ENCODE results near the gene ATP10D.
"Not testable (repeated sequence)": the region's sequence is repeated elsewhere in the genome, so short reads cannot be mapped to it uniquely, and the experiment has no call there.

The ATP10D gene

DNA sequence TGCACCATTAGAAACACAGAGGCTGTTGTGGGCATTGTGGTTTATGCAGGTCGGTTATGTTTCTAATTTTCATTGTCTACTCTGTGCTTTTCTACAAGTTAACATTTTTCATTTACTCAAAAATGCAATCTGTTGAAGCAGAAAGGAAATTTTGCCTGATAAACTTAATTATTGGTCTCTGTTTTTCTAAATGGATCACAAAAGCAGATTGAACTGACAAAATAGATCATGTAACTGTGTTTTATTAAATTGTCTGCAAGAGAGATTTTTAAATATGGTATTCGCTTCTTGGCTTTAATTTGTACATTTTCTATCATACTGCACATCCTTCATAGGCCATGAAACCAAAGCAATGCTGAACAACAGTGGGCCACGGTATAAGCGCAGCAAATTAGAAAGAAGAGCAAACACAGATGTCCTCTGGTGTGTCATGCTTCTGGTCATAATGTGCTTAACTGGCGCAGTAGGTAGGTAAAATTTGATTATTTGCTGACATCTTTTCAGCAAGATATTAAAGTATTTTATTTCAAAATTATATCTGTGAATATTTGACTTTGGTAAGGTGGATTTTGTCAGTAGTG lies 50.6 kb downstream of the ATP10D start:
- DNase-seq (ENCODE audit: low read depth) = no peak

- DNase-seq (ENCODE audit: low read depth) = no peak
Observed at GRCh38 chr4:47536966-47537365, 51.9 kb downstream of the ATP10D start.

DNA sequence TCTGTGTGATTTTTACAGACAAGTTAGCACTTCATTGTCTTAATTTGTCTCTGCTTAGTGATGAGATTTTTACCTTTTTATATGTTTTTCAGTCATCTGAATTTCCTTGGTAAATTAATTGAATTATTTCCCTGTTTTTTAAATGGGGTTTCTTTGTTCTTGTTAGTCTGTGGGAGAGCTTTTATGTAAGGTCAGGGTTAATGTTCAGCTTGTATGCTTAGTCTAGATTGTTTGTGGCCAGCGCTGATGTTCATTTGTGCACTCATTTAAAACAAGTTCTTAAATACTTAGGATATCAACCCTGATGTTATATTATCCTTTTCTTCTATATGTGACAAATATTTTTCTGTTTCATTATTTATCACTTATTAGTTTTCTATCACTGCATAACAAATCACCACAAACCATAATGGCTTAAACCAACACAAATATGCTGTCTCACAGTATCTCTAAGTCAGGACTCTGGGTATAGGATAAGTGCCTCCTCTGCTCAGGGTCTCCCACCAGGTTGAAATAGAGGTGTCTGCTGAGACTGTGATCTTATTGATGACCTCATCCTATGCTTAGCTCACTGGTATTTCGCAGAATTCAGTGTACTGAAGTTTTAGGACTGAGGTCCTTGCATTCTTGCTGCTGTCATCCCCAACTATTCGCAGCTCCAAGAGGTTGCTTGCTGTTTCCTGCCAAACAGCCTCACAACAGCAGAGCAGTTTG lies 53.2 kb downstream of the ATP10D start:
- DNase-seq (ENCODE audit: low read depth) = no peak

DNA sequence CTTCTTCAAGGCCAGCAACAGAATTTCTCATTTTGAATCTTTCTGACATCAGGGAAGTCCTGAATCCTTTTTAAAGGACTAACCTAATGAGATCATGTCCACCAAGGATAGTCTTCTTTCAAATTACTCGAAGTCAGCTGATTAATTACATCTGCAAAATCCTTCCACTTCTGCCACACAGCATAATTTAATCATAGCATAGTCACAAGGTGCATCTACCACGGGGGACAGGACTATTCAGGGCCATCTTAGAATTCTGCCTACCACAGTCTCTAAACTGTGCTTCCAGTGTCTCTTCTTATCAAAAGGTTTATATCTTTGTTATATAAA lies 53.7 kb downstream of the ATP10D start:
- DNase-seq (ENCODE audit: low read depth) = no peak

DNA sequence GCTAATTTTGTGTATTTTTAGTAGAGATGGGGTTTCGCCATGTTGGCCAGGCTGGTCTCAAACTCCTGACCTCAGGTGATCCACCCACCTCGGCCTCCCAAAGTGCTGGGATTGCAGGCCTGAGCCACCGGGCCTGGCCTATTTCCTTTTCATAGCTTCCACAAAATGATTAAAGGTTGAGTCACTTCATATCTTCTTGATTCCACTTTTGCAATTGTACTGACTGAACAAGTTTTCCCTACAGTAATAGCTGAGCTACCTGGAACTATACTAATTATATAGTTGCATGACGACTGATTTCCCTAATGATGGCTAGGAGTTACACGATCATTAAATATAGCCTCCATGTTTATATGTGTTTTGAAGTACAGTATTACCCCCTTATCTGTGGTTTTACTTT lies 57.6 kb downstream of the ATP10D start:
- not testable (repeated sequence) for DNase-seq (ENCODE audit: low read depth)

DNA sequence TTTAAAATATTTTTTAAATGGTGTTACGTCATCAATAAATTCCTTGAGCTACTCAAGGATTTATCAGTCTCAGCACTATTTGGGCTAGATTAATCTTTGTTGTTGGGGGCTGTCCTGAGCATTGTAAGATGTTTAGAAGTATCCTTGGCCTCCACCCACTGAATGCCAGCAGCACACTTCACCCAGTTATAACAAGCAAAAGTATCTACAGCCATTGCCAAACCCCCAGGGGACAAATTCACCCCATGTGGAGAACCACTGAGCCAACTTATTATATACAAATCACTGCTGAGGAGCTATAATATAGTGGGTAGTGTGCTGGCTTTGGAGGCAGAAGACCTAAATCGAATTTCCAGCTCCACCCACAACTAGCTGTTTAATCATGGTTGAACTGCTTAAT lies 58.3 kb downstream of the ATP10D start:
- no peak for DNase-seq (ENCODE audit: low read depth)

DNA sequence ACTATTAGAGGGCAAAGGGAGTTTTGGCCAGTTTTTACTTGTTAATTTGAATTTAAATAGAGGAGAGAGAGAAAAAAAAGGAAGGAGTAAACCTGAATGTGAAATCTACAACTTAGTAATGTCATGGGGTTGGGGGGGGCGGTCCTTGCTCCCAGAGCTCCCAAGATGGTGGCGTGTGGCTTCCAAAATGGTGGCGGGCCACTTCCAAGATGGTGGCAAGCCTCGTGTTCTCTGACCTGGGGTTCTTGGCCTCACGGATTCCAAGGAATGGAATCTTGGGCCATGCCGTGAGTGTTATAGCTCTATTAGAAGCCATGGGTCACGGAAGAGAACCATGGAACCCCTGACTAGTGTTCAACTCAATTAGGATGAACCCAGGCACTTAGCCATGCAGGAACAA lies 65.3 kb downstream of the ATP10D start:
- DNase-seq (ENCODE audit: low read depth) = not testable (repeated sequence)

- DNase-seq (ENCODE audit: low read depth) = no peak
Observed at GRCh38 chr4:47550899-47551548, 65.9 kb downstream of the ATP10D start.

- DNase-seq (ENCODE audit: low read depth) = no peak
Observed at GRCh38 chr4:47551682-47552081, 66.6 kb downstream of the ATP10D start.

GRCh38 chr4:47553329-47554125 lies 68.5 kb downstream of the ATP10D start:
- no peak for DNase-seq (ENCODE audit: low read depth)

DNA sequence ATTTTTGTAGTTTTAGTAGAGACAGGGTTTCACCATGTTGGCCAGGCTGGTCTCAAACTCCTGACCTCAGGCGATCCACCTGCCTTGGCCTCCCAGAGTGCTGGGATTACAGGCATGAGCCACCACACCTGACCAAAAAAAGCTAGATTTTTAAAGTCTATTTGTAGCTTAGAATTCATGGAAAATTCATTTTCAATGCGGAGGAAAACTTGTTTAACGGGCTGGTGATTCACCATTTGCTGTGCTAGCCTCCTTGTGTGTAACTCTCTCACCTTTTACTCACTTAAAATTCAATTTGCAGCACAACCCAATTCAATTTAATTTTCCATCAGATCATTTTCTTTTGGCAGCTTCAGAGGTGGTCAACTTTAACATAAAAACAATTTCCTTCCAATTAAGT lies 70.8 kb downstream of the ATP10D start:
- not testable (repeated sequence) for DNase-seq (ENCODE audit: low read depth)

DNA sequence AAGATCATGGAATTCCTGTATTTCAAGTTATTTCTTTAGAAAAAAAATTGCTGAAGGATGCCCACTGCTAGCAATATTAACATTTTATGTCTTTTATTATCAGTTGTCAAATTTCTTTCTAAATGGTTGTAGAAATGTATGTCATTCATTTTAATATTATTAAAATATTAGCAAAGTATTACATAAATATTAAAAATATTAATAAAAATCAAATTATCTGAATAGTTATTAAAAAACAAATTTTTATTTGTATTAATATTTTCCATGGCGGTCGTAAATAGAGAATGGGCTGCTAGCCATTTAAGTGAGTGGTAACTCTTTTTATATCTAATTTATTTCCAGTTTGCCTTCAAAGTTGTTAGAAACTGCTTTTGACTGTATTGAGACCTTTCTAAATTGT lies 72.2 kb downstream of the ATP10D start:
- no peak for DNase-seq (ENCODE audit: low read depth)

DNA sequence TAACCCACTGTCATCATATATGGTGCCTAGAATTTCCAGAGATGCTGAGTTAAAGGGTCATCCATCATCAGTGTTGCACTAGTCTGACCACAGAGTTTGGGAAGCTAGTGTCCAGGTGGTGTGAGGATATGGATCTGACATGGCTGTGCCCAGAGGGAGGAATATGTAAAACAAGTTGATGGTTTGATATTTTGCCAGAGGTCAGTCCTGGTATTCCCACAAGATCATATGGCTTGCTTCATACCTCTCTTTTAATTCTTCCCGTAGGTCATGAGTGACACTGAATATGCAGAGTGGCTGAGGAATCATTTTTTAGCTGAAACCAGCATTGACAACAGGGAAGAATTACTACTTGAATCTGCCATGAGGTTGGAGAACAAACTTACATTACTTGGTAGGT lies 75.6 kb downstream of the ATP10D start:
- DNase-seq (ENCODE audit: low read depth) = no peak

DNA sequence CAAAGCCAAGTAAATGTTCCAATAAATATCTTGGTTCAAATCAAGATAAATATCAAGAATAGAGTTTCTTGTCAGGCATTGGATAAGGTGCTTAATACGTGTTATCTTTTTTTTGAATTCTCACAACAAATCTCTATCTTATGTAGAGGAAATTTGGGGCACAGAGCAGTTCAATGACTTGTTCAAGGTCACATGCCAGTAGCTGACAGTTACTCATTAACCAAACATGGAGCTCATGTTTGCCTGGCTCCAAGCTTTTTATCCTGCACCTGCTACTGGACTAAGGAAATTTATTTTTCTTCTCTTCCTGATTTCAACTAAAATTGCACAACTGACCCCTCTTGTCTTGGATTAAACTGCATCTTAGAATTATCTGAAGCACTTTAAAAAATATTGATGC lies 76.3 kb downstream of the ATP10D start:
- DNase-seq (ENCODE audit: low read depth) = no peak

DNA sequence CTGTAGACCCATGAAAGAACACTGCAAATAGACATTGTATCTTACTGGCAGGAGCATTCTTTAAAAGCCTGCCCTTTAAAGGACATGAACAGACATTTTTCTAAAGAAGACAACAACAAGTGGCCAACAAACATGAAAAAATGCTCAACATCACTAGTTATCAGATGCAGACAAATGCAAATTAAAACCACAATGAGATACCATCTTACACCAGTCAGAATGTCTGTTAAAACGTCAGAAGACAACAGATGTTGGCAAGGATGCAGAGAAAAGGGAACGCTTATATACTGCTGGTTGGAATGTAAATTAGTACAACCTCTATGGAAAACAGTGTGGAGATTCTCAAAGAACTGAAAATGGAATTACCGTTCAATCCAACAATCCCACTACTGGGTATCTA lies 77.2 kb downstream of the ATP10D start:
- no peak for DNase-seq (ENCODE audit: low read depth)

GRCh38 chr4:47566566-47566965 lies 81.5 kb downstream of the ATP10D start:
- DNase-seq (ENCODE audit: low read depth) = no peak

GRCh38 chr4:47566969-47567368 lies 81.9 kb downstream of the ATP10D start:
- DNase-seq (ENCODE audit: low read depth) = no peak

- DNase-seq (ENCODE audit: low read depth) = no peak
Observed at GRCh38 chr4:47567511-47567910, 82.4 kb downstream of the ATP10D start.

- no peak for DNase-seq (ENCODE audit: low read depth)
Observed at GRCh38 chr4:47570816-47571215, 85.7 kb downstream of the ATP10D start.

DNA sequence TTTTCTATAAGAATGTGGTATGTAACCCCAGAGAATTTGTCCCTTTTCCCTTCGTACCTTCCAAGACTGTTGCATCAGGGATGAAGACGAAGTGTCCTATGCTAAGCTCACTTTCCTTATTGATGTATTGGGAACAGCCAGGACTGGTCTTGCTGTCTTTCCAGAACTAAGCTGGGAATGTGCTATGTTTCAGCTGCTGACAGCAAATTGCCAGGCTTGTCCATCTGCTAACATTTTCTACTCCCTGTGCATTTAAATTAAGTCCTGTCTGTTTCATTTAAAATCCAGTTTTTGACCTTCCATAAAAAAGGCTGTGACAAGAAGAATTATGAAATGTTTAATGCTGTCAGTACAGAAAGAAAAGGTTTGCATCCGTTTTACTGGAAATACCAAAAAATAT lies 87.9 kb downstream of the ATP10D start:
- DNase-seq (ENCODE audit: low read depth) = no peak

DNA sequence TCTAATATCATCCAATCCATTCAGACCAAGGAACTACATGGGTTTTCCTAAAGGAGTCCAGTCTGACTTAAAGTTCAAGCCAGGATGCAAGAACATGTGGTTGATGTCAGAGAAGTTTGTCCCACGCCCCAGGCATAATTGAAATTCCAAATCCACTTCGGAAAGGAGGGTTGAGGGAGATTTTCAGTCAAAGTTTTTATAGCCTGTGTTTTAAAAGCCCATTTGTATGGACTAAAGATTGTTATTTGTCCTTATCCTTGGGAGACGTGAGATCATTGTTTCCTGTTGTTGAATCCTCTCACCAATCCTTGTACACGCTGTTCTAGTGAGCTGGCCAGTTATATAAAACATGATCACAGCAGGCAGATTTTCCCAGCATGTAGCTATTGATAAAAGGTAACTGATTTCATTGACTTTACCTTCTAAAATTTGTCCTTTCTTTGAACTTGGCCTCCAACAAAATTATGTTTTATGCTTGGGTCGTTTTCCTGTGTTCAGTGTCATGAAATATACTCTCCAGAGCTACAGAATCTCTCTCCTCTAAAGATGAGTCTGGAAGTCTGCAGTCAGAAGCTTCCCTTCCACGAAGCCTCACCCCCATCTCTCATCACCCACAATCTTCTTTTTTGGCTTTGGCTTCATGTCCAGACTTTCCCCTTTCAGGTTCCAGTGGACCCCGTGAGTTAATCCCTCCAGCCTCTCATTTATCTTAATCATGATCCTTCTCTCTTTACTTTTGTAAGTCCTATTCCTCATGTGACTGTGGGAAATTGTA lies 92.9 kb downstream of the ATP10D start:
- no peak for DNase-seq (ENCODE audit: low read depth)

DNA sequence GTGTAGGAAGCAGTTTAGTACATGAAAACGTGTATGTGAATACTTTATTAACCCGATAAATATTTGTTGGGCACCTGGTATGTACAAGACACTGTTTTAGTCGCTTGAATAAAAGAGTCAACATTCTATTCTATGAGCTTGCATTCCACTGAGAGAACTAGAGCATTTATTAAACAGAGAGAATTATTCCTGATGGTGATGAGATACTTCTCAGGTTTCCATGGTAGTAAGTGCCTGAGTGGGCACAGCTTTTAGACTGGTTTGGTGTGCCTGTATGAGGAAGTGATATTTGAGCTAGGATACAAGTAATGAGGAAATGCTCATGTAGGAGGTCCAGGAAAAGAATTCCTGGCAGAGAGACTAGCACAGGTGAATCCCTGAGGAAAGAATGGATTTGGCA lies 94.2 kb downstream of the ATP10D start:
- no peak for DNase-seq (ENCODE audit: low read depth)
